ENCODE data around the gene GRIK5. TPM values are rescaled to one million over a fixed set of nuclear protein-coding genes. Genes with fewer than 3 reads are reported as not detected.

GRIK5 gene
- total RNA-seq, 1 experiment from 2014 or later = 0.48 TPM

GRCh38 chr19:42065511-42065910, 4.5 kb downstream of the GRIK5 start:
- CTCF ChIA-PET = interaction anchor here (0.7 to 1.3 kb wide), 2 partner anchors 31 to 122 kb away, joined by 3 read pairs; no protein-coding TSS in a partner anchor
- Mint-ChIP-seq H3K9me3 (ENCODE audit: unreplicated experiment) (no peaks in the 10 kb centered on the region), H3K4me1 (ENCODE audit: low read depth, unreplicated experiment) (no peaks in the 10 kb centered on the region), H3K36me3 (ENCODE audit: insufficient read depth, unreplicated experiment) (no peaks in the 10 kb centered on the region), H3K27ac (ENCODE audit: unreplicated experiment) (no peak overlapping the region), H3K27me3 (ENCODE audit: insufficient read depth, unreplicated experiment) (peaks cover 7% of the 10 kb centered on the region), H3K4me3 (ENCODE audit: unreplicated experiment) (no peak overlapping the region)
- no TSS peak for BruUV-seq (replicated peaks)
- no peaks in the 10 kb centered on the region for H3K4me1 ChIP-seq
- H3K4me3 ChIP-seq (ENCODE audit: low read depth, low read length) = no peak overlapping the region
- TF ChIP-seq, protein P1, sequence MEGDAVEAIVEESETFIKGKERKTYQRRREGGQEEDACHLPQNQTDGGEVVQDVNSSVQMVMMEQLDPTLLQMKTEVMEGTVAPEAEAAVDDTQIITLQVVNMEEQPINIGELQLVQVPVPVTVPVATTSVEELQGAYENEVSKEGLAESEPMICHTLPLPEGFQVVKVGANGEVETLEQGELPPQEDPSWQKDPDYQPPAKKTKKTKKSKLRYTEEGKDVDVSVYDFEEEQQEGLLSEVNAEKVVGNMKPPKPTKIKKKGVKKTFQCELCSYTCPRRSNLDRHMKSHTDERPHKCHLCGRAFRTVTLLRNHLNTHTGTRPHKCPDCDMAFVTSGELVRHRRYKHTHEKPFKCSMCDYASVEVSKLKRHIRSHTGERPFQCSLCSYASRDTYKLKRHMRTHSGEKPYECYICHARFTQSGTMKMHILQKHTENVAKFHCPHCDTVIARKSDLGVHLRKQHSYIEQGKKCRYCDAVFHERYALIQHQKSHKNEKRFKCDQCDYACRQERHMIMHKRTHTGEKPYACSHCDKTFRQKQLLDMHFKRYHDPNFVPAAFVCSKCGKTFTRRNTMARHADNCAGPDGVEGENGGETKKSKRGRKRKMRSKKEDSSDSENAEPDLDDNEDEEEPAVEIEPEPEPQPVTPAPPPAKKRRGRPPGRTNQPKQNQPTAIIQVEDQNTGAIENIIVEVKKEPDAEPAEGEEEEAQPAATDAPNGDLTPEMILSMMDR (IDR thresholded peaks at IDR 0.05; ENCODE audit: insufficient read depth in 1 of 2, low read depth in 1 of 2, low read length in 1 of 2, severe bottlenecking in 1 of 2, unreplicated experiment in 1 of 2) = no peak
- no peaks in the 10 kb centered on the region for H3K9me3 ChIP-seq
- no peaks in the 10 kb centered on the region for H3K36me3 ChIP-seq (ENCODE audit: control insufficient read depth, insufficient read depth, low read length)
- POLR2A ChIA-PET = no interaction called here
- DNase-seq = no peak
- no peaks in the 10 kb centered on the region; the same call in 1 of the 2 replicates for H3K27me3 ChIP-seq (replicated peaks; ENCODE audit: control insufficient read depth, insufficient read depth, low read length)
- intact Hi-C loops (cut with micrococcal nuclease; ENCODE audit: unreplicated experiment) = no loop called here

DNA sequence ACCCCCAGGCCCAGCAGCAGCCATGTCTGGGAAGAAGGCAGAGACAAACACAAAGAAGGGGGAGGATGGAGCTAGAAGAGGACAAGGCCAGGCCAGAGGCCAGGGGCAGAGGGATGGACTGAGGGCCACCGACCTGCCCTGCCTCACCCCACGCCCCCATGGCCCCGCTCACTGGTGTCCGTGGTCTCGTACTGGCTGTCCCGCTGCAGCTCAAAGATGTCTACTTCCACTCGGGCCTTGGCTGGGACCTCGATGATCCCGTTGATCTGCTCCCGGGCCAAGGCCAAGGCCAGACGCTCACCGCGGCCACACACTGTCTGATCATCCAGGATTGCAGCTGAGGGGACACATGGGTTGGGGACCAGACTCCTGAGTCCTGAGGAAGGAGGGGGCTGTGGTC, 5.0 kb downstream of the GRIK5 start:
- ChIA-PET POLR2A (no interaction called here), CTCF (interaction anchor here (0.7 to 1.3 kb wide), 2 partner anchors 30 to 123 kb away, joined by 3 read pairs; no protein-coding TSS in a partner anchor)
- Mint-ChIP-seq H3K4me1 (ENCODE audit: low read depth, unreplicated experiment) (no peaks in the 10 kb centered on the region), H3K4me3 (ENCODE audit: unreplicated experiment) (no peak overlapping the region), H3K36me3 (ENCODE audit: insufficient read depth, unreplicated experiment) (no peaks in the 10 kb centered on the region), H3K9me3 (ENCODE audit: unreplicated experiment) (no peaks in the 10 kb centered on the region), H3K27me3 (ENCODE audit: insufficient read depth, unreplicated experiment) (peaks cover 7% of the 10 kb centered on the region), H3K27ac (ENCODE audit: unreplicated experiment) (no peak overlapping the region)
- Histone ChIP-seq H3K36me3 (ENCODE audit: control insufficient read depth, insufficient read depth, low read length) (no peaks in the 10 kb centered on the region), H3K4me1 (no peaks in the 10 kb centered on the region), H3K4me3 (ENCODE audit: low read depth, low read length) (no peak overlapping the region), H3K9me3 (no peaks in the 10 kb centered on the region), H3K27me3 (replicated peaks; ENCODE audit: control insufficient read depth, insufficient read depth, low read length) (no peaks in the 10 kb centered on the region; the same call in 1 of the 2 replicates)
- TF ChIP-seq, protein P1 (IDR thresholded peaks at IDR 0.05; ENCODE audit: insufficient read depth in 1 of 2, low read depth in 1 of 2, low read length in 1 of 2, severe bottlenecking in 1 of 2, unreplicated experiment in 1 of 2) = no peak
- intact Hi-C loops (cut with micrococcal nuclease; ENCODE audit: unreplicated experiment) = no loop called here
- DNase-seq = no peak
- BruUV-seq (replicated peaks) = no TSS peak

DNA sequence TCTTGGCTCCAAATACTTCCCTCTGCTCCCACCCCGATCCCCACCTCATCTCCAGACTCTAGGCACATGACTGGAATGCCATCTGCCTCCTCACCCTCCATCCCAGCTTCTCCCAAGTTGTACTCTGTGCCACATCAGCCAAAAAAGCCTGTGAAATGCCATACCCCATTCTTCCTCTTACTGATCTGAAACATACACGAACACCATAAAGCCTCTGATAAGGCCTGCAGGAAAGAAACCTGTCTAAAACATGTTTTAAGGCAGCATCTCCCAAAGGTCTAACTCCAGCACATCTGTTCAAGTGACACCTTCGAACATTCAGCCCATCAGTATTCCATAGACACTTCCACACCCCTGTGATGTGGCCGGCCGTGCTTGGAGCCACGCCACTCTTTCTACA, 5.6 kb downstream of the GRIK5 start:
- H3K36me3 ChIP-seq (ENCODE audit: control insufficient read depth, insufficient read depth, low read length) = no peaks in the 10 kb centered on the region
- CTCF ChIA-PET = interaction anchor here (1.3 kb wide), 1 partner anchor 30 kb away, joined by 3 read pairs; no protein-coding TSS in a partner anchor
- DNase-seq = no peak
- Mint-ChIP-seq H3K9me3 (ENCODE audit: unreplicated experiment) (no peaks in the 10 kb centered on the region), H3K27me3 (ENCODE audit: insufficient read depth, unreplicated experiment) (peaks cover 7% of the 10 kb centered on the region), H3K36me3 (ENCODE audit: insufficient read depth, unreplicated experiment) (no peaks in the 10 kb centered on the region), H3K27ac (ENCODE audit: unreplicated experiment) (no peak overlapping the region), H3K4me3 (ENCODE audit: unreplicated experiment) (no peak overlapping the region), H3K4me1 (ENCODE audit: low read depth, unreplicated experiment) (peaks cover 5% of the 10 kb centered on the region)
- no peak overlapping the region for H3K4me3 ChIP-seq (ENCODE audit: low read depth, low read length)
- intact Hi-C loops (cut with micrococcal nuclease; ENCODE audit: unreplicated experiment) = no loop called here
- H3K27me3 ChIP-seq (replicated peaks; ENCODE audit: control insufficient read depth, insufficient read depth, low read length) = no peaks in the 10 kb centered on the region; the same call in 1 of the 2 replicates
- no peaks in the 10 kb centered on the region for H3K9me3 ChIP-seq
- TF ChIP-seq, protein P1 (IDR thresholded peaks at IDR 0.05; ENCODE audit: insufficient read depth in 1 of 2, low read depth in 1 of 2, low read length in 1 of 2, severe bottlenecking in 1 of 2, unreplicated experiment in 1 of 2) = no peak
- no TSS peak for BruUV-seq (replicated peaks)
- no peaks in the 10 kb centered on the region for H3K4me1 ChIP-seq
- POLR2A ChIA-PET = no interaction called here
